GM12878 (cell line): ENCODE results near the gene GPBP1L1. TPM values are rescaled to one million over a fixed set of nuclear protein-coding genes. Genes with fewer than 3 reads are reported as not detected.
A peak's percentile ranks its signal among the peaks of the same experiment; 100 is the strongest.

ENCODE experiments used
- ATAC-seq: fragments of 200-7000 bp; cut with Tn5 transposase; 3 replicates; pipeline ENCODE4 v1.9.1; 2020; ENCODE audit warnings: mild to moderate bottlenecking, moderate library complexity
- BruUV-seq: library from RNA; stranded (reverse); fragments of 400-500 nt; replicated peaks from 2 replicates; lab custom pipeline; 2021; lab: Mats Ljungman, UMichigan
- CTCF ChIA-PET: fragments of 300-600 bp; sonication (Branson Sonifier 250); formaldehyde crosslinking; extraction: SDS; loops from one replicate; lab custom pipeline; 2021; ENCODE audit warnings: inconsistent platforms; lab: Yijun Ruan, JAX
- POLR2A ChIA-PET: fragments of 350-600 bp; formaldehyde crosslinking; extraction: SDS; loops from one replicate; lab custom pipeline; 2021; ENCODE audit warnings: inconsistent platforms; lab: Charles Lee
- RAD21 ChIA-PET: fragments of 300-600 bp; sonication (Branson Sonifier 250); formaldehyde crosslinking; loops from one replicate; lab custom pipeline; 2023; ENCODE audit warnings: antibody characterized with exemption; ENCODE audit not compliant: unreplicated experiment; lab: Charles Lee
- SMC1A ChIA-PET: fragments of 300-600 bp; sonication (Branson Sonifier 250); formaldehyde crosslinking; loops from one replicate; lab custom pipeline; 2023; ENCODE audit not compliant: unreplicated experiment, uncharacterized antibody; lab: Charles Lee
- DNase-seq: peaks from one replicate; pipeline ENCODE4 v3.0.0-alpha.2; 2011; ENCODE audit warnings: low read depth, low spot score
- FAIRE-seq: peaks from 3 replicates; lab custom pipeline; 2011; peaks lifted over from hg19 to GRCh38; lab: Jason Lieb, UNC
- H2AFZ ChIP-seq: 2 replicates; pipeline ENCODE4 v1.6.0; 2011; ENCODE audit warnings: low read depth, low read length, control low read depth; ENCODE audit not compliant: control insufficient read depth
- H3K27ac ChIP-seq: 2 replicates; pipeline ENCODE4 v1.5.1; 2011; ENCODE audit warnings: control low read depth; ENCODE audit not compliant: control insufficient read depth, insufficient read depth
- H3K27me3 ChIP-seq, 2 experiments: replicated peaks in 1 of 2; 2 replicates each; pipeline versions ENCODE4 v1.6.0 to v1.6.1; 2011; ENCODE audit warnings: low read length in 1 of 2; ENCODE audit not compliant: control insufficient read depth in 2 of 2, insufficient read depth in 2 of 2
- H3K36me3 ChIP-seq, 2 experiments: 2 replicates each; pipeline ENCODE4 v1.5.1; 2011; ENCODE audit warnings: low read length in 1 of 2; ENCODE audit not compliant: control insufficient read depth in 2 of 2, insufficient read depth in 2 of 2
- H3K4me1 ChIP-seq: 2 replicates; pipeline ENCODE4 v1.6.1; 2011; ENCODE audit warnings: mild to moderate bottlenecking, low read length, moderate library complexity, mixed read lengths; ENCODE audit not compliant: control insufficient read depth, insufficient read depth
- H3K4me2 ChIP-seq: 2 replicates; pipeline ENCODE4 v1.6.0; 2011; ENCODE audit warnings: control low read depth; ENCODE audit not compliant: control insufficient read depth, insufficient read depth
- H3K4me3 ChIP-seq: fragments of 200-600 bp; sonication (generic); 2 replicates; pipeline ENCODE4 v1.5.1; 2016
- H3K79me2 ChIP-seq: 2 replicates; pipeline ENCODE4 v1.6.0; 2011; ENCODE audit warnings: low read length; ENCODE audit not compliant: control insufficient read depth, insufficient read depth
- H3K9ac ChIP-seq: 2 replicates; pipeline ENCODE4 v1.8.0; 2011; ENCODE audit warnings: low read length, control low read depth, mixed read lengths; ENCODE audit not compliant: control insufficient read depth, insufficient read depth
- H3K9me3 ChIP-seq: replicated peaks from 3 replicates; pipeline ENCODE4 v1.5.1; 2011; ENCODE audit warnings: mild to moderate bottlenecking, low read length; ENCODE audit not compliant: control insufficient read depth, insufficient read depth
- H4K20me1 ChIP-seq: 2 replicates; pipeline ENCODE4 v1.6.0; 2011; ENCODE audit not compliant: control insufficient read depth, insufficient read depth
- KAT2A ChIP-seq: conservative IDR thresholded peaks from 2 replicates; pipeline ENCODE4 v1.6.1; 2011; ENCODE audit warnings: low read depth, low read length; ENCODE audit not compliant: control insufficient read depth
- NKRF ChIP-seq: fragments of 450-650 bp; conservative IDR thresholded peaks from 2 replicates; pipeline ENCODE4 v1.6.1; 2017; ENCODE audit warnings: mild to moderate bottlenecking, moderate library complexity
- PML ChIP-seq: IDR thresholded peaks from 2 replicates; pipeline ENCODE4 v1.6.1; 2012; ENCODE audit warnings: low read length, inconsistent platforms
- RAD51 ChIP-seq: fragments of 450-650 bp; IDR thresholded peaks from 2 replicates; pipeline ENCODE4 v1.6.1; 2016; ENCODE audit warnings: moderate library complexity, mild to moderate bottlenecking, inconsistent platforms
- SUPT20H ChIP-seq: IDR thresholded peaks from 2 replicates; pipeline ENCODE4 v1.6.1; 2011; ENCODE audit warnings: low read depth, mild to moderate bottlenecking, low read length, moderate library complexity, borderline replicate concordance; ENCODE audit not compliant: control insufficient read depth
- ZSCAN29 ChIP-seq: fragments of 450-650 bp; IDR thresholded peaks from 2 replicates; pipeline ENCODE4 v1.6.1; 2017; ENCODE audit warnings: mild to moderate bottlenecking, moderate library complexity
- ZZZ3 ChIP-seq: IDR thresholded peaks from 2 replicates; pipeline ENCODE4 v1.6.1; 2011; ENCODE audit warnings: low read depth; ENCODE audit not compliant: control insufficient read depth, insufficient read length
- WGBS: methylation state at CpG from one replicate; pipeline ENCODE4 v1.1.6; 2016; ENCODE audit warnings: low lambda C conversion rate; ENCODE audit not compliant: insufficient replicate concordance, insufficient coverage; ENCODE audit errors: missing lambda C conversion rate; 5-methylcytosine and 5-hydroxymethylcytosine counted together
- in situ Hi-C: fragments of 300-500 bp; cut with MboI; formaldehyde crosslinking; loops from 9 replicates; pipeline ENCODE4 v1.14.3; 2018; ENCODE audit warnings: mixed read lengths
- intact Hi-C: fragments of 100-400 bp; cut with micrococcal nuclease; formaldehyde crosslinking; loops from one replicate; pipeline ENCODE4 v1.14.2; 2022; ENCODE audit not compliant: unreplicated experiment
- polyA plus RNA-seq, 11 experiments: library from polyadenylated mRNA; depleted of rRNA in 4 of 11; unstranded in 6 of 11; stranded (reverse) in 5 of 11; fragments of >200 nt; fragmentation: Nextera tagmentation in 4 of 11; fragmentation: Illumina TruSeq in 1 of 11; extraction: Ambion mirVana in 4 of 11; extraction: Trizol in 1 of 11; gene quantifications; 1 replicate in 1 of 11; 2 replicates in 10 of 11; pipeline versions ENCODE4 v1.2.1 to v1.2.3, GENCODE V29; 2011 to 2016; ENCODE audit warnings: inconsistent platforms in 2 of 11, missing spikeins in 2 of 11, low read depth in 1 of 11
- total RNA-seq, 4 experiments: library from RNA; depleted of rRNA in 3 of 4; stranded (reverse); fragments of >200 nt in 3 of 4; fragmentation: Illumina TruSeq in 1 of 4; extraction: Trizol in 1 of 4; gene quantifications; 2 replicates each; pipeline versions ENCODE4 v1.2.1 to v1.2.3, GENCODE V29; 2013 to 2021

The GPBP1L1 gene
- total and polyA plus RNA-seq, 10 of the 15 experiments (the other 5 are each of a cell fraction or from before 2014, with no cell fraction given): 37.3 to 91.6 (median 81.2) TPM

DNA sequence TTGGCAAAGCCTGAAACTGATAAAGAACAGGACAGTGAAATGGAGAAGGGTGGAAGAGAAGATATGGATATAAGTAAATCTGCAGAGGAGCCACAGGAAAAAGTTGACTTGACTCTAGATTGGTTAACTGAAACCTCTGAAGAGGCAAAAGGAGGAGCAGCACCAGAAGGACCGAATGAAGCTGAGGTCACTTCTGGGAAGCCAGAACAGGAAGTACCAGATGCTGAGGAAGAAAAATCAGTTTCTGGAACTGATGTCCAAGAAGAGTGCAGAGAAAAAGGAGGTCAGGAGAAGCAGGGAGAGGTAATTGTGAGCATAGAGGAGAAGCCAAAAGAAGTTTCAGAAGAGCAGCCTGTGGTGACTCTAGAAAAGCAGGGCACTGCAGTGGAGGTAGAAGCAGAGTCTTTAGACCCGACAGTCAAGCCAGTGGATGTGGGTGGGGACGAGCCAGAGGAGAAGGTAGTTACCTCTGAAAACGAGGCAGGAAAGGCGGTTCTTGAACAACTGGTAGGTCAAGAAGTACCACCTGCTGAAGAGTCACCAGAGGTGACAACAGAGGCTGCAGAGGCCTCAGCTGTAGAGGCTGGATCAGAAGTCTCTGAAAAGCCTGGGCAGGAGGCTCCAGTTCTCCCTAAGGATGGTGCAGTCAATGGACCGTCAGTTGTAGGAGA is 78.8 kb downstream of the GPBP1L1 start (continued):
- TF ChIP-seq ZSCAN29 (no peak), NKRF (no peak), RAD51 (no peak), PML (no peak), ZZZ3 (no peak), SUPT20H (no peak)

DNA sequence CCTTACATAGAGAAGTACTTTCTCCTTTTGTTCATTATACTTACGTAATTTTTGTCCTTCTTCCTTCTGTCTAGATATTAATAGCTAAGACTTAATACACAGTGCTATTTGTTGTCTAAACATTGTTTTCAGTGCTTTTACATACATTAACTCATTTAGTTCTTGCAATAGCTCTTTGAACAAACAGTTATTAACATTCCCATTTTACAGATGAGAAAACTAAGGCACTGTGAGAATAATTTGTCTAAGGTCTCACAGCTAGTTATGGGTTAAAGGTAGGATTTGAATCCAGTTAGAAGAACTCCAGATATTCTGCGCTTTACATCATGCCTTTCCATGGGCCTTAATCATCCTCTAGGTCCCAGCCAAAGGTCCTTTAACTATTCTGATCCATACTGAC is 82.1 kb downstream of the GPBP1L1 start:
- DNase-seq (no peak), ATAC-seq (no peak), FAIRE-seq (peak; percentile 31)
- POLR2A ChIA-PET: interaction anchor here (1.3 kb wide), 1 partner anchor 21 kb away, joined by 7 read pairs; no protein-coding TSS in a partner anchor
- CTCF ChIA-PET: interaction anchor here (0.5 kb wide), 1 partner anchor 169 kb away, joined by 3 read pairs; no protein-coding TSS in a partner anchor
- Histone ChIP-seq H2AFZ (no peak overlapping the region), H3K4me3 (no peak overlapping the region)
- no TSS peak for BruUV-seq
- no peak for TF ChIP-seq KAT2A
- TF ChIP-seq, all 136 proteins: peak for 0
- in situ Hi-C loops (no loop called here), intact Hi-C loops (no loop called here)
- Histone ChIP-seq H3K36me3 (peaks cover 9 to 16% of the 10 kb centered on the region in 2 experiments; a peak in 3 of 4 replicates), H3K4me1 (peaks cover 12% of the 10 kb centered on the region), H3K79me2 (peaks cover 12% of the 10 kb centered on the region), H3K9me3 (no peaks in the 10 kb centered on the region), H3K27me3 (no peaks in the 10 kb centered on the region), H4K20me1 (no peaks in the 10 kb centered on the region), H3K9ac (no peak overlapping the region), H3K4me2 (no peak overlapping the region), H3K27ac (no peak overlapping the region)
- ChIA-PET RAD21 (interaction anchor here (0.5 to 1.1 kb wide), 2 partner anchors 41 to 278 kb away, joined by 3 read pairs; no protein-coding TSS in a partner anchor), SMC1A (interaction anchor here (0.6 to 0.9 kb wide), 2 partner anchors 91 to 103 kb away, joined by 3 to 4 read pairs; no protein-coding TSS in a partner anchor)
- WGBS: 95% methylated on average over 2 of the region's 2 CpGs
